Fibroblast of lung (primary cell): Measurements from ENCODE around the gene GATA5.
A peak's percentile ranks its signal among the peaks of the same experiment; 100 is the strongest.

Source experiments
- EZH2 ChIP-seq: IDR thresholded peaks from 2 replicates; pipeline ENCODE4 v1.5.1; 2012; ENCODE audit warnings: low read length, control low read depth, mild to moderate bottlenecking; ENCODE audit errors: missing control alignments
- TF ChIP-seq, protein P1 (sequence below), 2 donors: IDR thresholded peaks in 1 of 2; conservative IDR thresholded peaks in 1 of 2; 1 replicate in 1 of 2; 2 replicates in 1 of 2; pipeline ENCODE4 v1.5.1; 2011 to 2012; ENCODE audit warnings: low read length in 2 of 2, control low read depth in 1 of 2, inconsistent platforms in 1 of 2, low read depth in 1 of 2, mild to moderate bottlenecking in 1 of 2

DNA sequence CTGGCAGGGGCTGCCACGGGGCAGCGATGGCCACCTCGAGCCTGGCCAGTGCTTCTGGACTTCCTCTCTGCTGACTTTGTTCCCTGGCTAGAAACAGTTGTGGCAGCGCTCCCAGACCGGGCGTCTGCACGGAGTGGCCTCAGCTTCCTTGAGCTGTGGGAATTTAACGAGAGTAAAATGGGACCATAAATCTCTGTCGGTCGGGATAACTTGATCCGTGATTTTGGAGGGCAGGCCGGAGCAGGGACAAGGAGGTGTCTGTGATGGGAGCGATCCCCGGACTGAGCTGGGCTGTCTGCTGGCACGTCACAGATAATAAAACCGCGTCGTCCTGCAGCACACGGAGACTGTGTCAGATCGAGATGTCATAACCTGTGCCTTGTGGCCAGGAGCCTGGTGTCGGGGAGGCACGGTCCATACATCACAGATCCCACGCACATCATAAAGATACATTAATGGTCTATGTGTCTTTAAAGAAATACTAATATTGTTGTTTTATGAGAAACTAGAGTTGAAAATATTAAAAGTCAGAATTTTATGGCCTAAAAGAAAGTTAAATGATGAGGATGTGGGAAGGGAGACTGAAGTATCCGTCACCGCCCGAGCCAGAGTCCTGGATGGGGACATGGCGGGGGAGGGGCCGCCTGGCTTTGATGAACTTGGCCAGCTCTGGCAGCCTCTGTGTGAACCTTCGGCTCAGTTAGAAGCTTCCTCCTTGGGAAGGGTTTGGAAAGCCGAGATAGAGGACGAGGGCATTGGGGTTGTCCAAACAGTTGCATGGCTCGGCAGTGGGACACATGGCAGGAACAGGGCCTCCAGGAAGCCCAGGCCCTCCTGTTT is 41.9 kb downstream of the GATA5 start:
- TF ChIP-seq, protein P1, sequence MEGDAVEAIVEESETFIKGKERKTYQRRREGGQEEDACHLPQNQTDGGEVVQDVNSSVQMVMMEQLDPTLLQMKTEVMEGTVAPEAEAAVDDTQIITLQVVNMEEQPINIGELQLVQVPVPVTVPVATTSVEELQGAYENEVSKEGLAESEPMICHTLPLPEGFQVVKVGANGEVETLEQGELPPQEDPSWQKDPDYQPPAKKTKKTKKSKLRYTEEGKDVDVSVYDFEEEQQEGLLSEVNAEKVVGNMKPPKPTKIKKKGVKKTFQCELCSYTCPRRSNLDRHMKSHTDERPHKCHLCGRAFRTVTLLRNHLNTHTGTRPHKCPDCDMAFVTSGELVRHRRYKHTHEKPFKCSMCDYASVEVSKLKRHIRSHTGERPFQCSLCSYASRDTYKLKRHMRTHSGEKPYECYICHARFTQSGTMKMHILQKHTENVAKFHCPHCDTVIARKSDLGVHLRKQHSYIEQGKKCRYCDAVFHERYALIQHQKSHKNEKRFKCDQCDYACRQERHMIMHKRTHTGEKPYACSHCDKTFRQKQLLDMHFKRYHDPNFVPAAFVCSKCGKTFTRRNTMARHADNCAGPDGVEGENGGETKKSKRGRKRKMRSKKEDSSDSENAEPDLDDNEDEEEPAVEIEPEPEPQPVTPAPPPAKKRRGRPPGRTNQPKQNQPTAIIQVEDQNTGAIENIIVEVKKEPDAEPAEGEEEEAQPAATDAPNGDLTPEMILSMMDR (conservative IDR thresholded peaks at IDR 0.05 in 1 of 2, IDR thresholded peaks at IDR 0.05 in 1 of 2; ENCODE audit: low read depth in 1 of 2, low read length in 2 of 2) = no peak
- TF ChIP-seq EZH2 = peak; percentile 58
